OCI-LY7 (cell line): Measurements from ENCODE around the gene GYPC. TPM values are rescaled to one million over a fixed set of nuclear protein-coding genes. Genes with fewer than 3 reads are reported as not detected.

Experiments
- BruUV-seq: library from RNA; stranded (reverse); fragments of 400-500 nt; replicated peaks from 2 replicates; lab custom pipeline; 2021; lab: Mats Ljungman, UMichigan
- CTCF ChIA-PET: fragments of 300-600 bp; sonication (Branson Sonifier 250); formaldehyde crosslinking; loops from one replicate; lab custom pipeline; 2022; ENCODE audit warnings: antibody characterized with exemption; ENCODE audit not compliant: unreplicated experiment; lab: Charles Lee
- POLR2A ChIA-PET: fragments of 300-600 bp; sonication (Branson Sonifier 250); formaldehyde crosslinking; loops from one replicate; lab custom pipeline; 2022; ENCODE audit warnings: antibody characterized with exemption; lab: Charles Lee
- DNase-seq: peaks from one replicate; pipeline ENCODE4 v3.0.0-alpha.2; 2015; ENCODE audit warnings: low spot score
- H2AFZ ChIP-seq: fragments of 200-600 bp; sonication (generic), shearing (Covaris generic); 2 replicates; pipeline ENCODE4 v1.6.1; 2014; ENCODE audit warnings: mild to moderate bottlenecking, antibody characterized with exemption, low read length, moderate library complexity
- H3K27ac ChIP-seq: fragments of 200-600 bp; sonication (generic); 2 replicates; pipeline ENCODE4 v1.5.1; 2014; ENCODE audit warnings: mixed run types, low read depth, mild to moderate bottlenecking, moderate library complexity, low read length, inconsistent platforms; ENCODE audit not compliant: poor library complexity, severe bottlenecking
- H3K36me3 ChIP-seq: fragments of 200-600 bp; sonication (generic); 2 replicates; pipeline ENCODE4 v1.6.1; 2014; ENCODE audit warnings: mild to moderate bottlenecking, antibody characterized with exemption, low read length, moderate library complexity, mixed read lengths; ENCODE audit not compliant: insufficient read depth
- H3K4me1 ChIP-seq: fragments of 200-600 bp; sonication (generic); 2 replicates; pipeline ENCODE4 v1.5.1; 2014; ENCODE audit warnings: mild to moderate bottlenecking, low read length; ENCODE audit not compliant: insufficient read depth, poor library complexity, severe bottlenecking
- H3K4me2 ChIP-seq: fragments of 200-600 bp; sonication (generic); 2 replicates; pipeline ENCODE4 v1.6.1; 2014; ENCODE audit warnings: mild to moderate bottlenecking, low read length
- H3K4me3 ChIP-seq: fragments of 200-600 bp; sonication (generic); 2 replicates; pipeline ENCODE4 v1.5.1; 2014; ENCODE audit warnings: mild to moderate bottlenecking, low read depth, low read length; ENCODE audit not compliant: poor library complexity, severe bottlenecking
- H3K79me2 ChIP-seq: fragments of 200-600 bp; sonication (generic); 2 replicates; pipeline ENCODE4 v1.6.1; 2016; ENCODE audit warnings: low read depth, mild to moderate bottlenecking, low read length, moderate library complexity, mixed read lengths; ENCODE audit not compliant: insufficient read depth
- H3K9me2 ChIP-seq: fragments of 200-600 bp; sonication (generic); 2 replicates; pipeline ENCODE4 v1.6.1; 2016; ENCODE audit warnings: mild to moderate bottlenecking, low read length, mixed read lengths; ENCODE audit not compliant: insufficient read depth
- H3K9me3 ChIP-seq: fragments of 200-600 bp; sonication (generic); 2 replicates; pipeline ENCODE4 v1.6.1; 2014; ENCODE audit warnings: mild to moderate bottlenecking, mixed run types, low read length, mixed read lengths
- H4K20me1 ChIP-seq: fragments of 200-600 bp; sonication (generic); 2 replicates; pipeline ENCODE4 v1.6.1; 2014; ENCODE audit warnings: mild to moderate bottlenecking, antibody characterized with exemption, low read length, moderate library complexity, mixed read lengths; ENCODE audit not compliant: insufficient read depth
- EZH2phosphoT487 ChIP-seq: fragments of 200-600 bp; sonication (generic); IDR thresholded peaks from 2 replicates; pipeline ENCODE4 v1.6.1; 2018; ENCODE audit warnings: low read depth, borderline replicate concordance, mild to moderate bottlenecking, mixed run types, antibody characterized with exemption, low read length, moderate library complexity, mixed read lengths
- intact Hi-C: fragments of 100-400 bp; cut with micrococcal nuclease; formaldehyde crosslinking; loops from one replicate; pipeline ENCODE4 v1.10.0; 2022; ENCODE audit not compliant: unreplicated experiment
- total RNA-seq, 2 experiments: library from RNA; depleted of rRNA in 1 of 2; stranded (reverse); fragments of >200 nt in 1 of 2; shearing (Covaris generic) in 1 of 2; gene quantifications; 2 replicates each; pipeline ENCODE4 v1.2.3, GENCODE V29; 2014 to 2022
- TF ChIP-seq, protein P1 (sequence below): fragments of 200-600 bp; sonication (generic); conservative IDR thresholded peaks from 2 replicates; pipeline ENCODE4 v1.5.1; 2014; ENCODE audit warnings: mild to moderate bottlenecking, antibody characterized with exemption, low read length, moderate library complexity, mixed read lengths

GYPC gene
- total RNA-seq, 2 experiments from 2014 or later, result 96.4 to 154 TPM

DNA sequence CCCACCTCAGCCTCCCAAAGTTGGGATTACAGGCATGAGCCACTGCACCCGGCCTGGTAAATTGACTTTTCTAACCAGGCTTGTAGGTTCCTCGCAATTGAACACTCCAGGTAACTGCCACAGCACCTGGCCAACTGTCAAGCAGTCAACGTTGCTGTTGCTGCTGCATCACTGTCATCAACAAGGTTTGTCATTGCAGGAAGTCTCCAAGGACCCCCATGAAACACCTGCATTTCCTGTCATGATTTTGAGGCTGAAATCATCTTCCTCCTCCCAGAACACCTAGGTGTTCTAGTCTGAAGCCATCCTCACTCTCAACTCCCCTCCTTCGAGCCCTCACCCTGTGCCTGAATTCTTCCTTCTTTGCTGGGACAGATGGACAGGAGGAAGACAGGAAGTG, 29.7 kb downstream of the GYPC start:
- Histone ChIP-seq H3K9me2 (no peaks in the 10 kb centered on the region), H3K4me1 (peaks cover 18% of the 10 kb centered on the region), H2AFZ (no peak overlapping the region), H3K4me2 (peak overlapping the region; percentile 26), H3K79me2 (no peaks in the 10 kb centered on the region), H3K36me3 (peaks cover 62% of the 10 kb centered on the region), H3K9me3 (0 out of 2 replicates have a peak, but pooled peaks cover 4% of the 10 kb centered on the region), H4K20me1 (no peaks in the 10 kb centered on the region), H3K27ac (peak overlapping the region; percentile 57), H3K4me3 (no peak overlapping the region)
- TF ChIP-seq, protein P1, sequence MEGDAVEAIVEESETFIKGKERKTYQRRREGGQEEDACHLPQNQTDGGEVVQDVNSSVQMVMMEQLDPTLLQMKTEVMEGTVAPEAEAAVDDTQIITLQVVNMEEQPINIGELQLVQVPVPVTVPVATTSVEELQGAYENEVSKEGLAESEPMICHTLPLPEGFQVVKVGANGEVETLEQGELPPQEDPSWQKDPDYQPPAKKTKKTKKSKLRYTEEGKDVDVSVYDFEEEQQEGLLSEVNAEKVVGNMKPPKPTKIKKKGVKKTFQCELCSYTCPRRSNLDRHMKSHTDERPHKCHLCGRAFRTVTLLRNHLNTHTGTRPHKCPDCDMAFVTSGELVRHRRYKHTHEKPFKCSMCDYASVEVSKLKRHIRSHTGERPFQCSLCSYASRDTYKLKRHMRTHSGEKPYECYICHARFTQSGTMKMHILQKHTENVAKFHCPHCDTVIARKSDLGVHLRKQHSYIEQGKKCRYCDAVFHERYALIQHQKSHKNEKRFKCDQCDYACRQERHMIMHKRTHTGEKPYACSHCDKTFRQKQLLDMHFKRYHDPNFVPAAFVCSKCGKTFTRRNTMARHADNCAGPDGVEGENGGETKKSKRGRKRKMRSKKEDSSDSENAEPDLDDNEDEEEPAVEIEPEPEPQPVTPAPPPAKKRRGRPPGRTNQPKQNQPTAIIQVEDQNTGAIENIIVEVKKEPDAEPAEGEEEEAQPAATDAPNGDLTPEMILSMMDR, result no peak
- TF ChIP-seq EZH2phosphoT487, result no peak
- no TSS peak for BruUV-seq
- ChIA-PET POLR2A (interaction anchor here (1.1 to 1.2 kb wide), 2 partner anchors 22 to 46 kb away, joined by 3 read pairs; no protein-coding TSS in a partner anchor), CTCF (no interaction called here)
- DNase-seq, result peak; percentile 77
- intact Hi-C loops, result no loop called here

DNA sequence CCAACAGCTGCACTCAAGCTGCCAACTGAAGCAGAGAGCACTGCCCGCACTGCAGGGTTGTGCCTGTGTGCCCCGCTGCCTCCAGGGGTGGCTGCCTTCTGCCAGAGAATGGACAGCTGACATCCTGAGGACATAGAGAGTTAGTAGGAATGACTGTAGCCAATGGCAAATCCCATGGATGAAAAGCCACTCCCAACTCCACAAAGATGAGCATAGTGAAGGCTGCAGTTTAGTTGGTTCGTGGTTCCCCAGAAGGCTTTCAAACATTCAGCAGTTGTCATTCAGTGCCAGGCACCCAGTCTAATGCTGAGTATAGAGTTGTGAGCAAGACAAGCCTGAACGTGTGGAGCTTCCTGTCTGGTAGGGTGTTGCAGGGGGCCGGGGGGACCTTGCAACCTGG, 30.3 kb downstream of the GYPC start:
- Histone ChIP-seq H3K9me3 (0 out of 2 replicates have a peak, but pooled peaks cover 4% of the 10 kb centered on the region), H3K4me1 (peaks cover 18% of the 10 kb centered on the region), H4K20me1 (no peaks in the 10 kb centered on the region), H3K4me3 (no peak overlapping the region), H3K79me2 (no peaks in the 10 kb centered on the region), H3K4me2 (no peak overlapping the region), H3K9me2 (no peaks in the 10 kb centered on the region), H3K36me3 (peaks cover 63% of the 10 kb centered on the region), H3K27ac (peak overlapping the region; percentile 57), H2AFZ (no peak overlapping the region)
- TF ChIP-seq, protein P1, result no peak
- no peak for TF ChIP-seq EZH2phosphoT487
- CTCF ChIA-PET, result no interaction called here
- POLR2A ChIA-PET, result interaction anchor here (1.2 kb wide), 1 partner anchor 24 kb away, joined by 3 read pairs; no protein-coding TSS in a partner anchor
- no TSS peak for BruUV-seq
- intact Hi-C loops, result no loop called here
- no peak for DNase-seq

DNA sequence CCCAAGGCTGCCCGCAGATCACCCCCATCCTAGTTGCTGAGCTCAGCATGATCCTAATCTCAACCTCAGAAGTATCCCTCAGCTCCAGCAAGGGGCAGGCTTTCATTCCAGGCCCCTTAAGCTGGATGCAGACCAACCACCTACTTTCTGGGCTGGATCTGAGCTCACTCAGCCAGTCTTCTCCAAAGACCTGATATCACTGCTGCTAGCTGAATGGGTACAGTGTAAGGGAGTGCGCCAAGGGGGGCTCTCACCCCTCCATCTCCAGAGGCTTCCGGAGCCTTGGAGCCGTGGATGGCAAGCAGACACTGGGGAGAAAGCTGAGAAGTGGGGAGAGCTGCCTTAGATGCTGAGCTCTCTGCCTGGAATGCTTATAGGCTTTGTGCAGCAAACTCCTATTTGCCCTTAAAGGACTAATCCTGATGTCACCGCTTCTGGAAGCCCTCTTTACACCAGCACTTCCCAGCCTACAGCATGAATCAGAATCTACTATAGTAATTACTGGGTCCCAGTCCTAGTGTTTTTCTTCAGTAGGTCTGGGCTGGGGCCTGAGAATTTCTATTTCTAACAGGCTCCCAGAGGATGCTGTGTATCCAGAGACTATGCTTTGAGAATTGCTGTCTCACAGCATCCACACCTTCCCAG, 31.0 kb downstream of the GYPC start:
- CTCF ChIA-PET, result no interaction called here
- no peak for DNase-seq
- H3K4me3 ChIP-seq, result no peak overlapping the region
- H3K4me1 ChIP-seq, result peaks cover 18% of the 10 kb centered on the region
- intact Hi-C loops, result no loop called here
- no peaks in the 10 kb centered on the region for H3K9me2 ChIP-seq
- TF ChIP-seq, protein P1, result no peak
- TF ChIP-seq EZH2phosphoT487, result no peak
- 0 out of 2 replicates have a peak, but pooled peaks cover 4% of the 10 kb centered on the region for H3K9me3 ChIP-seq
- H3K4me2 ChIP-seq, result no peak overlapping the region
- POLR2A ChIA-PET, result interaction anchor here (1.2 kb wide), 2 partner anchors 15 to 25 kb away, joined by 3 read pairs; no protein-coding TSS in a partner anchor
- H2AFZ ChIP-seq, result no peak overlapping the region
- H3K27ac ChIP-seq, result no peak overlapping the region
- no TSS peak for BruUV-seq
- no peaks in the 10 kb centered on the region for H4K20me1 ChIP-seq
- H3K36me3 ChIP-seq, result peaks cover 67% of the 10 kb centered on the region
- H3K79me2 ChIP-seq, result no peaks in the 10 kb centered on the region
